Thoracic aorta (tissue), 2 donors: Measurements from ENCODE around the gene PGA5. TPM values are rescaled to one million over a fixed set of nuclear protein-coding genes. Genes with fewer than 3 reads are reported as not detected.

ENCODE experiments used
- ATAC-seq: fragments of 150-250 bp; one replicate; pipeline ENCODE4 v1.8.0; 2017; ENCODE audit warnings: low read depth; ENCODE audit not compliant: insufficient number of reproducible peaks, low FRiP score
- DNase-seq: peaks from one replicate; pipeline ENCODE4 v3.0.0-alpha.2; 2020; ENCODE audit warnings: low spot score
- H3K27ac ChIP-seq, 2 donors: fragments of 200-600 bp; sonication (generic); 1 replicate in 1 of 2; 2 replicates in 1 of 2; pipeline ENCODE4 v1.5.1; 2016; ENCODE audit warnings: mild to moderate bottlenecking in 2 of 2, moderate library complexity in 2 of 2
- H3K27me3 ChIP-seq: fragments of 200-600 bp; sonication (generic); replicated peaks from 2 replicates; pipeline ENCODE4 v1.6.0; 2016; ENCODE audit warnings: mild to moderate bottlenecking; ENCODE audit not compliant: insufficient read depth
- H3K36me3 ChIP-seq: fragments of 200-600 bp; sonication (generic); one replicate; pipeline ENCODE4 v1.5.1; 2016
- H3K4me1 ChIP-seq, 2 donors: fragments of 200-600 bp; sonication (generic); 1 replicate in 1 of 2; 2 replicates in 1 of 2; pipeline versions ENCODE4 v1.5.1 to v1.6.0; 2016; ENCODE audit warnings: low read depth in 2 of 2, mild to moderate bottlenecking in 1 of 2; ENCODE audit not compliant: control insufficient read depth in 1 of 2
- H3K4me3 ChIP-seq: fragments of 200-600 bp; sonication (generic); 2 replicates; pipeline ENCODE4 v1.5.1; 2016; ENCODE audit warnings: mild to moderate bottlenecking
- H3K9me3 ChIP-seq: fragments of 200-600 bp; sonication (generic); 2 replicates; pipeline ENCODE4 v1.5.1; 2016
- total RNA-seq, 2 donors: library from RNA; depleted of rRNA; stranded (reverse); fragments of >200 nt; gene quantifications; one replicate each; pipeline versions ENCODE4 v1.1.0 to v1.2.3, GENCODE V29; 2016
- TF ChIP-seq, protein P1 (sequence below): fragments of 200-600 bp; sonication (generic); IDR thresholded peaks from one replicate; pipeline ENCODE4 v1.5.1; 2019; ENCODE audit warnings: antibody characterized with exemption

PGA5 gene
- total RNA-seq, 2 donors from 2014 or later: not detected

- no peak within 1 kb of the TSS for H3K27ac ChIP-seq
- H3K4me1 ChIP-seq: peaks cover 31 to 47% of the 10 kb centered on the region in 2 donors
- H3K36me3 ChIP-seq: peaks cover 12% of the 10 kb centered on the region
- TF ChIP-seq, protein P1, sequence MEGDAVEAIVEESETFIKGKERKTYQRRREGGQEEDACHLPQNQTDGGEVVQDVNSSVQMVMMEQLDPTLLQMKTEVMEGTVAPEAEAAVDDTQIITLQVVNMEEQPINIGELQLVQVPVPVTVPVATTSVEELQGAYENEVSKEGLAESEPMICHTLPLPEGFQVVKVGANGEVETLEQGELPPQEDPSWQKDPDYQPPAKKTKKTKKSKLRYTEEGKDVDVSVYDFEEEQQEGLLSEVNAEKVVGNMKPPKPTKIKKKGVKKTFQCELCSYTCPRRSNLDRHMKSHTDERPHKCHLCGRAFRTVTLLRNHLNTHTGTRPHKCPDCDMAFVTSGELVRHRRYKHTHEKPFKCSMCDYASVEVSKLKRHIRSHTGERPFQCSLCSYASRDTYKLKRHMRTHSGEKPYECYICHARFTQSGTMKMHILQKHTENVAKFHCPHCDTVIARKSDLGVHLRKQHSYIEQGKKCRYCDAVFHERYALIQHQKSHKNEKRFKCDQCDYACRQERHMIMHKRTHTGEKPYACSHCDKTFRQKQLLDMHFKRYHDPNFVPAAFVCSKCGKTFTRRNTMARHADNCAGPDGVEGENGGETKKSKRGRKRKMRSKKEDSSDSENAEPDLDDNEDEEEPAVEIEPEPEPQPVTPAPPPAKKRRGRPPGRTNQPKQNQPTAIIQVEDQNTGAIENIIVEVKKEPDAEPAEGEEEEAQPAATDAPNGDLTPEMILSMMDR: no peak
- peak within 1 kb of the TSS; percentile 82 for H3K4me3 ChIP-seq
- H3K27me3 ChIP-seq: no peaks in the 10 kb centered on the region
- DNase-seq (no peak), ATAC-seq (no peak)
- H3K9me3 ChIP-seq: no peaks in the 10 kb centered on the region
Measured at GRCh38 chr11:61294717-61295595, 54.0 kb downstream of the PGA5 start, which contains the start of gene VWCE. VWCE (minus strand) TSS chr11:61295316; CDS start chr11:61295037, 279 bp downstream.

DNA sequence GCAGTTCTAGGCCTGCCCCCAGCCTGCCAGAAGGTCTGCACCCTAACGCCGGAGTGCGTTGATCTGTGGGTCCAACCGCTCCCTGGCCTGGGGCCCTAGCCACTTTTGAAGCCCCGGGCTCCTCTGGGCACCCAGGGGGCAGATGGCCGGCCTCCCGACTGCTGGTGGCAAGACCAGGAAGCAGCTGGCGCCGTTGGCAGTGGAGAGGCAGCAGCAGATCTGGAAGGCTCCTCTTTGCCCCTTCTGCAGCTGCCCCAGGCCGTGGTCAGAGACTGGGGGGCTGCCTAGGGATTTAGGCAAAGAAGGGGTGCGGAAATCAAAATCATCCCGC is 54.6 kb downstream of the PGA5 start:
- peaks cover 31 to 47% of the 10 kb centered on the region in 2 donors for H3K4me1 ChIP-seq
- H3K27me3 ChIP-seq: no peaks in the 10 kb centered on the region
- H3K36me3 ChIP-seq: peaks cover 18% of the 10 kb centered on the region
- H3K27ac ChIP-seq: no peak overlapping the region
- peak overlapping the region; percentile 82 for H3K4me3 ChIP-seq
- DNase-seq (no peak), ATAC-seq (no peak)
- TF ChIP-seq, protein P1: no peak
- no peaks in the 10 kb centered on the region for H3K9me3 ChIP-seq

DNA sequence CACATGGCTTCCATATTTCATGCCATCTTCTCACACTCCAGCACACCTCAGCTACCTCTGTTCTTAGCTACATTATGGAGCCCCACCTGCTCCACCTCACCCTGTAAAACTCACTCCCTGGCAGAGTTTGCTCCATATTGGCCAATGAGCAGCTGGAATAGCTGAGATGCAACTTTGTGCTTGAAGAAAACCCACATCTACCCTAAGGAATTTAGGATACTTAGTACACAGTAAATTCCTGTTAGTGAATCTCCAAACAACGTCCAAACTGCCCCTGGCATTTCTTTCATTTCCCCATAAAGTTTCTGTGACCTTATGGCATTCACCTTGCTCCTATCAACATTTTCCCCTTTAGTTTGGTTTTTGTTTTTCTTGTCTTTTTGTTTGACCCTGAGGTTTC is 56.4 kb downstream of the PGA5 start:
- no peak for ATAC-seq
- TF ChIP-seq, protein P1: no peak
- peaks cover 36% of the 10 kb centered on the region for H3K36me3 ChIP-seq

GRCh38 chr11:61297746-61298145 is 56.8 kb downstream of the PGA5 start:
- H3K9me3 ChIP-seq: no peaks in the 10 kb centered on the region
- peaks cover 40% of the 10 kb centered on the region for H3K36me3 ChIP-seq
- H3K27me3 ChIP-seq: no peaks in the 10 kb centered on the region
- H3K27ac ChIP-seq: no peak overlapping the region
- DNase-seq (no peak), ATAC-seq (no peak)
- TF ChIP-seq, protein P1: no peak
- no peak overlapping the region for H3K4me3 ChIP-seq
- H3K4me1 ChIP-seq: peaks cover 31 to 47% of the 10 kb centered on the region in 2 donors

More for the DNA sequence above, 56.4 kb downstream of the PGA5 start:
- Histone ChIP-seq H3K9me3 (no peaks in the 10 kb centered on the region), H3K27me3 (no peaks in the 10 kb centered on the region), H3K4me3 (no peak overlapping the region), H3K27ac (no peak overlapping the region), H3K4me1 (peaks cover 31 to 47% of the 10 kb centered on the region in 2 donors)
- DNase-seq: no peak

GRCh38 chr11:61298663-61299244 is 57.8 kb downstream of the PGA5 start:
- Histone ChIP-seq H3K4me3 (no peak overlapping the region), H3K27me3 (no peaks in the 10 kb centered on the region), H3K4me1 (peaks cover 27 to 41% of the 10 kb centered on the region in 2 donors), H3K9me3 (no peaks in the 10 kb centered on the region), H3K36me3 (peaks cover 49% of the 10 kb centered on the region), H3K27ac (no peak overlapping the region)
- ATAC-seq (no peak), DNase-seq (no peak)
- TF ChIP-seq, protein P1: no peak
